Hepatocyte (in vitro differentiated cells): ENCODE results near the gene PEX12.

ENCODE experiments used
- CTCF ChIP-seq: fragments of 200-600 bp; sonication (generic); IDR thresholded peaks from 2 replicates; pipeline ENCODE4 v1.5.1; 2016; ENCODE audit warnings: antibody characterized with exemption, mild to moderate bottlenecking; ENCODE audit not compliant: poor library complexity
- EZH2 ChIP-seq: fragments of 200-600 bp; sonication (generic); IDR thresholded peaks from 2 replicates; pipeline ENCODE4 v1.6.1; 2016; ENCODE audit warnings: antibody characterized with exemption, mild to moderate bottlenecking, borderline replicate concordance
- EZH2phosphoT487 ChIP-seq: fragments of 200-600 bp; sonication (generic); IDR thresholded peaks from one replicate; pipeline ENCODE4 v1.6.1; 2018; ENCODE audit warnings: antibody characterized with exemption, mild to moderate bottlenecking, low read depth, moderate library complexity; ENCODE audit not compliant: unreplicated experiment, severe bottlenecking

- TF ChIP-seq CTCF (no peak), EZH2phosphoT487 (no peak), EZH2 (no peak)
Measured at GRCh38 chr17:35539659-35540026, 38.7 kb downstream of the PEX12 start.
